Measurements from ENCODE around the gene PDIA5.

PDIA5 gene

DNA sequence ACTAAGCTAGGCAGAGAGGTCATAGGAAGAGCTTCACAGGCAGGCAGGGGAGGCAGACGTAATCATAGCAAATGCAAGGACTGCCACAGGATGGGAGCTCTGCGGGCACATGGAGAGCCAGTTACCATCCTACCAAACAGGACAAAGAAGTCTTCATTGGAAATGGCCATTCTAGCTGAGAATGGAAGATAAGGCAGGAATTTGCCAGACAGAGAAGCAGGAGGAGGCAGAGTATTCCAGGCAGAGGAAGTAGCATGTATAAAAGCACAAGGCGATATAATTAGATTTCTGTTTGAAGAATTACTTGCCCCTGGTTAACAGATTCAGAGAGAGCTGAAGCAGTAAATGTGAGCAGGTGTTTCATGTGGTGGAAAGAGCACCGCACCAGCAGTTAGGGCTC lies 35.8 kb upstream of the PDIA5 start:
- TF ChIP-seq SIN3A (IDR thresholded peaks at IDR 0.05; ENCODE audit: borderline replicate concordance, insufficient read depth, low read length) (no peak), FOXP2 (optimal IDR thresholded peaks at IDR 0.05; ENCODE audit: borderline replicate concordance, extremely low read depth, extremely low read length, insufficient read depth) (no peak), TAF1 (IDR thresholded peaks at IDR 0.05; ENCODE audit: borderline replicate concordance, insufficient read depth, low read length) (no peak), POLR2AphosphoS5 (IDR thresholded peaks at IDR 0.05; ENCODE audit: low read depth, low read length) (no peak)
- TF ChIP-seq, protein P1, sequence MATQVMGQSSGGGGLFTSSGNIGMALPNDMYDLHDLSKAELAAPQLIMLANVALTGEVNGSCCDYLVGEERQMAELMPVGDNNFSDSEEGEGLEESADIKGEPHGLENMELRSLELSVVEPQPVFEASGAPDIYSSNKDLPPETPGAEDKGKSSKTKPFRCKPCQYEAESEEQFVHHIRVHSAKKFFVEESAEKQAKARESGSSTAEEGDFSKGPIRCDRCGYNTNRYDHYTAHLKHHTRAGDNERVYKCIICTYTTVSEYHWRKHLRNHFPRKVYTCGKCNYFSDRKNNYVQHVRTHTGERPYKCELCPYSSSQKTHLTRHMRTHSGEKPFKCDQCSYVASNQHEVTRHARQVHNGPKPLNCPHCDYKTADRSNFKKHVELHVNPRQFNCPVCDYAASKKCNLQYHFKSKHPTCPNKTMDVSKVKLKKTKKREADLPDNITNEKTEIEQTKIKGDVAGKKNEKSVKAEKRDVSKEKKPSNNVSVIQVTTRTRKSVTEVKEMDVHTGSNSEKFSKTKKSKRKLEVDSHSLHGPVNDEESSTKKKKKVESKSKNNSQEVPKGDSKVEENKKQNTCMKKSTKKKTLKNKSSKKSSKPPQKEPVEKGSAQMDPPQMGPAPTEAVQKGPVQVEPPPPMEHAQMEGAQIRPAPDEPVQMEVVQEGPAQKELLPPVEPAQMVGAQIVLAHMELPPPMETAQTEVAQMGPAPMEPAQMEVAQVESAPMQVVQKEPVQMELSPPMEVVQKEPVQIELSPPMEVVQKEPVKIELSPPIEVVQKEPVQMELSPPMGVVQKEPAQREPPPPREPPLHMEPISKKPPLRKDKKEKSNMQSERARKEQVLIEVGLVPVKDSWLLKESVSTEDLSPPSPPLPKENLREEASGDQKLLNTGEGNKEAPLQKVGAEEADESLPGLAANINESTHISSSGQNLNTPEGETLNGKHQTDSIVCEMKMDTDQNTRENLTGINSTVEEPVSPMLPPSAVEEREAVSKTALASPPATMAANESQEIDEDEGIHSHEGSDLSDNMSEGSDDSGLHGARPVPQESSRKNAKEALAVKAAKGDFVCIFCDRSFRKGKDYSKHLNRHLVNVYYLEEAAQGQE (IDR thresholded peaks at IDR 0.05; ENCODE audit: insufficient read depth in 1 of 2, low read depth in 2 of 2, low read length in 2 of 2): no peak

DNA sequence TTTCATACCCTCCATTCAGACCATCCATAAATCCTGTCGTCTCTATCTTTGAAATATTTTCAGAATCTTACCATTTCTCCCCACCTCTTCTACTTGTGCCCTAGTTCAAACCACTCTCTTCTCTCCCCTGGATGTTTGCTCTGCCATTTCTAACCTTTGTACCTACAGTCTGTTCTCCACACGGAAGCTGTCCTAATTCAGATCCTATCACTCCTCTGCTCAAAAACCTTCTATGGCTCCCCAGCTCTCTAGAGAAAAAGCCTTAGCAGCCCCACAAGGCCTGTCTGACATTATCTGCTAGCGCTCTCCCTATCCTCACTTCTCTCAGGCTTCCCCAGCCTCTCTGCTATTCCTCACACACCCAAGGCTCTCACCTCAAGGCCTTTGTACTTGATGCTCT lies 34.8 kb upstream of the PDIA5 start:
- TF ChIP-seq FOXP2 (optimal IDR thresholded peaks at IDR 0.05; ENCODE audit: borderline replicate concordance, extremely low read depth, extremely low read length, insufficient read depth) (no peak), POLR2AphosphoS5 (IDR thresholded peaks at IDR 0.05; ENCODE audit: low read depth, low read length) (no peak), SIN3A (IDR thresholded peaks at IDR 0.05; ENCODE audit: borderline replicate concordance, insufficient read depth, low read length) (no peak), TAF1 (IDR thresholded peaks at IDR 0.05; ENCODE audit: borderline replicate concordance, insufficient read depth, low read length) (no peak)
- TF ChIP-seq, protein P1 (IDR thresholded peaks at IDR 0.05; ENCODE audit: insufficient read depth in 1 of 2, low read depth in 2 of 2, low read length in 2 of 2): no peak

DNA sequence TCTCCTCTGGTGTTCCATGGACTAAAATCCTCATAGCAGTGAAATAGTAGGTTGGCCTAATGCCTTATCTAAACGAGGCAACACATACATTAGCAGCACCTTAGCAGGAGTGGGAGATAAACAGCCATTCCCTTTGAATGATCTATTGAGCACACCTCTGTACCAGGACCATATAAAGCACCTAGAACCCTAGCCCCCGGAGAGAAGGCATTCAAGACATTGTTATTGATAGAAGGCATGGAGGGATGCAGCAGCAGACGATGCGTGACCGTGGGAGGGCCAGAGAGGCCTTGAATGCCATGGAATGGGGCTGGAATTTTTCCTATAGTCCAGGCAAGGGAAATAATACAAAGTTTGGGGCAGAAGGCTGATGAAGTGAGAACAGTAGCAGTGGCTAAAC lies 32.7 kb upstream of the PDIA5 start:
- TF ChIP-seq, protein P1 (IDR thresholded peaks at IDR 0.05; ENCODE audit: insufficient read depth in 1 of 2, low read depth in 2 of 2, low read length in 2 of 2): no peak

DNA sequence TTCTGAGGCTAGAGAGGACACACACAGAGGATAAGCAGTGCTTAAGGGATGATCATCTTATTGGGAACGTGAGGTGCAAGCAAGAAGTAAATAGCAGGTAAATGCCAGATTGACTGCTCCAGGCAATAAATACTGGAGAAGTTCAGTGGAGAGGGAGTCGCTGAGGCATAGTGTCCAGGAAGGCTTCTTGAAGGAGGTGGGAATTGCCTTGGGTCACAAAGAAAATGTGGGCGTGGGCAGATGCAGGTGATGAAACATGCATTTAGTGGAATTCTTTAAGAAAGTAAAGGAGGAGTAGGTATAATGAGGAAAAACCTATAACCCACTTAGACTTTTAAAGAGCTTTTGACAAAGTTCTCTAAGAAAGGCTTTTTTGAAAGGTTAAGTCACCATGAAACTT lies 31.8 kb upstream of the PDIA5 start:
- TF ChIP-seq, protein P1 (IDR thresholded peaks at IDR 0.05; ENCODE audit: insufficient read depth in 1 of 2, low read depth in 2 of 2, low read length in 2 of 2): no peak
- no peak for TF ChIP-seq POLR2AphosphoS5 (IDR thresholded peaks at IDR 0.05; ENCODE audit: low read depth, low read length)
- TF ChIP-seq TAF1 (IDR thresholded peaks at IDR 0.05; ENCODE audit: borderline replicate concordance, insufficient read depth, low read length): no peak
- TF ChIP-seq SIN3A (IDR thresholded peaks at IDR 0.05; ENCODE audit: borderline replicate concordance, insufficient read depth, low read length): no peak
- no peak for TF ChIP-seq FOXP2 (optimal IDR thresholded peaks at IDR 0.05; ENCODE audit: borderline replicate concordance, extremely low read depth, extremely low read length, insufficient read depth)

DNA sequence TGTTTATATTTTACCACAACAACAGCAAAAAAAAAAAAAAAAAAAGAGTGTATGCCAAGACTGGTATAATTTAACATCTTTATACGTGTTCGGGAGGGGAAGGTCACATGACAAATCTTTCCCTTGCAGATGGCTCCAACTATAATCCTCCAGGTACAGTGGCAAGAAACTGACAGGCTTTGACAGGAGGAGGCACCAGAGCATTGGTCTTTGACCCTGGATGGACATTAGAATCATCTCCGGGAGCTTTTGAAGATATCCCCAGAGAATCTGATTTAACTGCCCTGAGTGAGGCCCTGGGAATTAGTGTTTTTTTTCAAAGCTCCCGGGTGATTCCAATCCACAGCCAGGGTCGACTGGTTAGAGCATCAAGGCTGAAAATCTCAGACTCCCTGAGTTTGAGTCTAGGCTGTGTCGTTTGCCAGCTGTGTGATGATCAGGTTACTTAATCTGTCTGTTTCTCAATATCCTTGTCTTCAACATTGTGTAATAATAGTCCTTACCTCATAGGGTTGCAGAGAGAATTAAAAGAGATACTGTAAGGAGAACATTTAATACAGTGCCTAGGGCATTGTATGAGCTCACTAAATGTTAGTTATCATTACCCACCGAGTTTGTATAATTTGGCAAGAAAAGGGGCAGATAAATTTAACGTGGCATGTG lies 30.3 kb upstream of the PDIA5 start:
- TF ChIP-seq, protein P1 (IDR thresholded peaks at IDR 0.05; ENCODE audit: insufficient read depth in 1 of 2, low read depth in 2 of 2, low read length in 2 of 2): no peak
- TF ChIP-seq TAF1 (IDR thresholded peaks at IDR 0.05; ENCODE audit: borderline replicate concordance, insufficient read depth, low read length) (no peak), POLR2AphosphoS5 (IDR thresholded peaks at IDR 0.05; ENCODE audit: low read depth, low read length) (no peak), FOXP2 (optimal IDR thresholded peaks at IDR 0.05; ENCODE audit: borderline replicate concordance, extremely low read depth, extremely low read length, insufficient read depth) (no peak), SIN3A (IDR thresholded peaks at IDR 0.05; ENCODE audit: borderline replicate concordance, insufficient read depth, low read length) (no peak)
